GM12865 (cell line): Measurements from ENCODE around the gene HPN.
"Not testable (repeated sequence)": the region's sequence is repeated elsewhere in the genome, so short reads cannot be mapped to it uniquely, and the experiment has no call there.

Source experiments
- DNase-seq: peaks from one replicate; pipeline ENCODE4 v3.0.0; 2010; ENCODE audit warnings: low read depth
- H3K4me3 ChIP-seq: 2 replicates; pipeline ENCODE4 v1.5.1; 2011; ENCODE audit warnings: mild to moderate bottlenecking, low read depth, low read length, control low read depth
- CTCF ChIP-seq: IDR thresholded peaks from 2 replicates; pipeline ENCODE4 v1.5.1; 2011; ENCODE audit warnings: low read length, control low read depth, low read depth, inconsistent platforms; ENCODE audit not compliant: insufficient read depth; ENCODE audit errors: missing control alignments

HPN gene

GRCh38 chr19:35023428-35023827 lies 18.1 kb upstream of the HPN start:
- no peak for DNase-seq
- no peak for TF ChIP-seq CTCF
- H3K4me3 ChIP-seq: no peak overlapping the region

- no peak for DNase-seq
- H3K4me3 ChIP-seq: no peak overlapping the region
- no peak for TF ChIP-seq CTCF
Observed at GRCh38 chr19:35024095-35024494, 17.4 kb upstream of the HPN start.

GRCh38 chr19:35025969-35026368 lies 15.6 kb upstream of the HPN start:
- DNase-seq: no peak
- TF ChIP-seq CTCF: no peak
- no peak overlapping the region for H3K4me3 ChIP-seq

GRCh38 chr19:35026418-35026817 lies 15.1 kb upstream of the HPN start:
- H3K4me3 ChIP-seq: no peak overlapping the region
- TF ChIP-seq CTCF: no peak
- no peak for DNase-seq

- DNase-seq: no peak
- H3K4me3 ChIP-seq: no peak overlapping the region
- no peak for TF ChIP-seq CTCF
Observed at GRCh38 chr19:35027009-35027408, 14.5 kb upstream of the HPN start.

- H3K4me3 ChIP-seq: no peak overlapping the region
- TF ChIP-seq CTCF: no peak
- no peak for DNase-seq
Observed at GRCh38 chr19:35027851-35028599, 13.5 kb upstream of the HPN start.

GRCh38 chr19:35028600-35028885 lies 13.0 kb upstream of the HPN start:
- not testable (repeated sequence) for H3K4me3 ChIP-seq, DNase-seq

GRCh38 chr19:35029275-35029736 lies 12.2 kb upstream of the HPN start:
- not testable (repeated sequence) for DNase-seq, H3K4me3 ChIP-seq
